ACC112 (cell line): ENCODE results near the gene LRRC70.

Experiments used
- H2AFZ ChIP-seq: fragments of 200-600 bp; sonication (generic); one replicate; pipeline ENCODE4 v1.6.0; 2017; ENCODE audit warnings: antibody characterized with exemption, low read length; ENCODE audit not compliant: unreplicated experiment
- H3K27ac ChIP-seq: fragments of 200-600 bp; sonication (generic); 2 replicates; pipeline ENCODE4 v1.5.1; 2014; ENCODE audit warnings: low read depth, mild to moderate bottlenecking, antibody characterized with exemption, low read length, moderate library complexity
- H3K27me3 ChIP-seq: fragments of 200-600 bp; sonication (generic); 2 replicates; pipeline ENCODE4 v1.6.1; 2014; ENCODE audit warnings: mild to moderate bottlenecking, antibody characterized with exemption, low read length, moderate library complexity, mixed read lengths; ENCODE audit not compliant: insufficient read depth
- H3K36me3 ChIP-seq: fragments of 200-600 bp; sonication (generic); 2 replicates; pipeline ENCODE4 v1.6.1; 2016; ENCODE audit warnings: mild to moderate bottlenecking, antibody characterized with exemption, low read length, moderate library complexity, mixed read lengths; ENCODE audit not compliant: insufficient read depth
- H3K4me1 ChIP-seq: fragments of 200-600 bp; sonication (generic); one replicate; pipeline ENCODE4 v1.6.1; 2016; ENCODE audit warnings: low read length, mixed read lengths; ENCODE audit not compliant: insufficient read depth, unreplicated experiment, control insufficient read depth
- H3K4me3 ChIP-seq: fragments of 200-600 bp; sonication (generic); 2 replicates; pipeline ENCODE4 v1.5.1; 2014; ENCODE audit warnings: mild to moderate bottlenecking, low read depth, low read length
- H3K79me2 ChIP-seq: fragments of 200-600 bp; sonication (generic); one replicate; pipeline ENCODE4 v1.6.0; 2016; ENCODE audit warnings: low read length; ENCODE audit not compliant: control insufficient read depth, unreplicated experiment, insufficient read depth

Gene LRRC70, protein sequence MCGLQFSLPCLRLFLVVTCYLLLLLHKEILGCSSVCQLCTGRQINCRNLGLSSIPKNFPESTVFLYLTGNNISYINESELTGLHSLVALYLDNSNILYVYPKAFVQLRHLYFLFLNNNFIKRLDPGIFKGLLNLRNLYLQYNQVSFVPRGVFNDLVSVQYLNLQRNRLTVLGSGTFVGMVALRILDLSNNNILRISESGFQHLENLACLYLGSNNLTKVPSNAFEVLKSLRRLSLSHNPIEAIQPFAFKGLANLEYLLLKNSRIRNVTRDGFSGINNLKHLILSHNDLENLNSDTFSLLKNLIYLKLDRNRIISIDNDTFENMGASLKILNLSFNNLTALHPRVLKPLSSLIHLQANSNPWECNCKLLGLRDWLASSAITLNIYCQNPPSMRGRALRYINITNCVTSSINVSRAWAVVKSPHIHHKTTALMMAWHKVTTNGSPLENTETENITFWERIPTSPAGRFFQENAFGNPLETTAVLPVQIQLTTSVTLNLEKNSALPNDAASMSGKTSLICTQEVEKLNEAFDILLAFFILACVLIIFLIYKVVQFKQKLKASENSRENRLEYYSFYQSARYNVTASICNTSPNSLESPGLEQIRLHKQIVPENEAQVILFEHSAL

DNA sequence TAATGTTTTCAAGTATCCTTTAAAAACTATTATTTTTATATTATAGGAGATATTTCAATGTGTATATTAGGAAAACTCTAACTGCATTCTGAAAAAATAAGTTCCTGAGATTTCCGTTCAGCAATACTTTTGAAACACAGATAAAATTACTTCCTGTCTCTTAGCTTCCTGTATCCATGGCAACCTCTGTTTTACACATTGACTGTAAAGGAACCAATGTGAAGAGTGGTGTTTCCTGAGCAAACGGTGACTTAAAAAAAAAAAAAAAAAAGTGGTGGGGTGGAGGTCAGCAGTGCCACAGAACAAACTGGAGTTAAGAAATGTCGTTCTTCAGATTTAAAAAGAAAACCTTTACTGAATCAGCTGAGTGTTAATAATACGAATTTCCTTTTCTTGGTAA lies at the start of gene LRRC70:
LRRC70 (plus strand) TSS at position 280 of the 400 bp plus-strand sequence. CDS start 620 bp downstream, outside the sequence.
- no peak within 1 kb of the TSS for H3K4me3 ChIP-seq
- no peaks in the 10 kb centered on the region for H3K27me3 ChIP-seq
- peak within 1 kb of the TSS; percentile 13; the same call in 1 of the 2 replicates for H3K27ac ChIP-seq
- H3K4me1 ChIP-seq: peaks cover 6% of the 10 kb centered on the region
- no peaks in the 10 kb centered on the region for H3K36me3 ChIP-seq
- H3K79me2 ChIP-seq: no peaks in the 10 kb centered on the region
- no peak within 1 kb of the TSS for H2AFZ ChIP-seq

DNA sequence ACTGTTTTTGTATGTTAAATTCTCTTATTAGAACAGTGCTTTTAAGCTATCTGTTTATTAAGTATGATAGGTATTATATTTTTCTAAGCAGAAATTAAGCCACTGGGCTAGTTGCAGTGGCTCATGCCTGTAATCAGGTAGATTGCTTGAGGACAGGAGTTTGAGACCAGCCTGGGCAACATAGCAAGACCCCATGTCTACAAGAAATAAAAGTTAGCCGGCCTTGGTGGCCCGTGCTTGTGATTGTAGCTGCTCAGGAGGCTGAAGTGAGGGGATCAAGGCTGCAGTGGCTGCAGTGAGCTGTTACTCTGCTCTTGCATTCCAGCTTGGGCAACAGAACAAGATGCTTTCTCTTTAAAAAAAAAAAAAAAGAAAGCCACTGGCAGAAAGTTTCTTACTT lies 45.0 kb upstream of the LRRC70 start:
- H3K27ac ChIP-seq: no peak overlapping the region
- no peaks in the 10 kb centered on the region for H3K79me2 ChIP-seq
- no peaks in the 10 kb centered on the region for H3K27me3 ChIP-seq
- no peak overlapping the region for H2AFZ ChIP-seq
- no peak overlapping the region for H3K4me3 ChIP-seq
- no peaks in the 10 kb centered on the region for H3K4me1 ChIP-seq
- peaks cover 9% of the 10 kb centered on the region for H3K36me3 ChIP-seq

DNA sequence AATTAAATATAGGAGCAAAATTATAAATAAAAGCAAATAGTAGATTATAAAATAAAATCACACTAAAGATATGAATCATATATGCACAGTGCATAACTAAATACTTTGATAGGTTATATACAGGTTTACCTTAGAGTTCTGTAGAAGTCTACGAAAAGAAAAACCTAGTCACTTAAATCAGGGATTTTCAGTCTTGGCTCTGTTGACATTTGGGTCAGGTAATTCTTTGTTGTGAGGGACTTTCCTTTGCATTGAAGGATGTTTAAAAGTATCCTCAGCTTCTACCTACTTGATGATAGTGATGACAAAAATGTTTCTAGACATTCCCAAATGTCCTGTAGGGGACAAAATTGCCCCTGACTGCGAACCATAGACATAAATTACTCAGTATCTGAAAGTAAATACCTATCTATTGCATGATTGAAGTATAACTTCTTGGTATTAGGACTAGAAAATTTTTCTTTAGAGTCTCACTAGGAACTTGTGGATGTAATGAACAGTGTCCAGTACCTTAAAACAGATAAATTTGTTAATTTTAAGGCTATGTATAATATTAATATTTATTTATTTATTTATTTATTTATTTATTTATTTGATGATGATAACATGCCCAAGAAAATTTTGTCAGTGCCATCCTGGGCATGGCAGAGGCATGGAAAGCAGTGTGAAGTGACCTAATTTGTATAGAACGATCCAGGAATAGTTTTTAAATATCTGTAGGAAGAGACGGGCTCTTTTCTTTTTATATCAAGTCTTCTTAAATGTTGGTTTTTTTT lies 44.0 kb upstream of the LRRC70 start:
- H3K27me3 ChIP-seq: no peaks in the 10 kb centered on the region
- H3K4me1 ChIP-seq: no peaks in the 10 kb centered on the region
- H2AFZ ChIP-seq: no peak overlapping the region
- H3K79me2 ChIP-seq: no peaks in the 10 kb centered on the region
- H3K27ac ChIP-seq: no peak overlapping the region
- H3K36me3 ChIP-seq: peaks cover 8% of the 10 kb centered on the region
- no peak overlapping the region for H3K4me3 ChIP-seq

DNA sequence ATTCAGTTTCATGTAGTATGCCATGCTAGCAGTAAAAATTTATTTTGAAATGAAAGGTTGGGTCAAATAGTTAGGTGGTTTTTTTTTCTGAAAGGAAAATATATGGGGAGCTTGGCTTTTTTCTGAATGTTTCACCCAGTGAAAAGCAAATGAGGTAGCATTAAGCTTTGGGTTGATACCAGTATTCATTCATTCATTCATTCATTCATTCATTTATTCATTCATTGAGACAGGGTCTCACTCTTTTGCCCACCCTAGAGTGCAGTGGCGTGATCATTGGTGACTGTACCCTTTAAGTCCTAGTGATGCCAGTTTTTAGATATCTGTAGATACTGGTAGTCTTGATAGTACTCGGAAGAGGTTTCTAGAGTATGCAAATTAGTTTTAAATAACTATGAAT lies 42.4 kb upstream of the LRRC70 start:
- Histone ChIP-seq H3K27ac (no peak overlapping the region), H3K79me2 (no peaks in the 10 kb centered on the region), H3K36me3 (peaks cover 5% of the 10 kb centered on the region), H3K4me1 (no peaks in the 10 kb centered on the region), H2AFZ (no peak overlapping the region), H3K4me3 (no peak overlapping the region), H3K27me3 (no peaks in the 10 kb centered on the region)

DNA sequence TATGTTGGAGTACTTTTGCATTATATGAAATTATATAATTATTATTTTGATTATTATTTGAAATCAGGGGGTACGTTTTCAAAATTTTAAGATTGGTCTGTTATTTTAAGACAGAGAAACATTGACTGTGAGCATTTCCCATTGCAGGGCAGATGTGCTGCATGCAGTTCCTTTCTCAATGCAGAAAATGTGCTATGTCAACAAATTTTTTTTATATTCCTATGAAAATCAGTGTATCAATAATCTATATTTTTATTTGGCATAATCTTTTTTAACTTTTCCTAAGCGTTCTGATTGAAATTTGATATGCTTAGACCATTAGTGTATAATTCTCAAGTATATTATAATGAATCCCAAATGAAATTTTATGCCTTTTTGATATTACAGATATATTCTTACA lies 41.8 kb upstream of the LRRC70 start:
- Histone ChIP-seq H3K27me3 (no peaks in the 10 kb centered on the region), H3K36me3 (peaks cover 5% of the 10 kb centered on the region), H3K79me2 (no peaks in the 10 kb centered on the region), H2AFZ (no peak overlapping the region), H3K4me3 (no peak overlapping the region), H3K4me1 (no peaks in the 10 kb centered on the region), H3K27ac (no peak overlapping the region)

DNA sequence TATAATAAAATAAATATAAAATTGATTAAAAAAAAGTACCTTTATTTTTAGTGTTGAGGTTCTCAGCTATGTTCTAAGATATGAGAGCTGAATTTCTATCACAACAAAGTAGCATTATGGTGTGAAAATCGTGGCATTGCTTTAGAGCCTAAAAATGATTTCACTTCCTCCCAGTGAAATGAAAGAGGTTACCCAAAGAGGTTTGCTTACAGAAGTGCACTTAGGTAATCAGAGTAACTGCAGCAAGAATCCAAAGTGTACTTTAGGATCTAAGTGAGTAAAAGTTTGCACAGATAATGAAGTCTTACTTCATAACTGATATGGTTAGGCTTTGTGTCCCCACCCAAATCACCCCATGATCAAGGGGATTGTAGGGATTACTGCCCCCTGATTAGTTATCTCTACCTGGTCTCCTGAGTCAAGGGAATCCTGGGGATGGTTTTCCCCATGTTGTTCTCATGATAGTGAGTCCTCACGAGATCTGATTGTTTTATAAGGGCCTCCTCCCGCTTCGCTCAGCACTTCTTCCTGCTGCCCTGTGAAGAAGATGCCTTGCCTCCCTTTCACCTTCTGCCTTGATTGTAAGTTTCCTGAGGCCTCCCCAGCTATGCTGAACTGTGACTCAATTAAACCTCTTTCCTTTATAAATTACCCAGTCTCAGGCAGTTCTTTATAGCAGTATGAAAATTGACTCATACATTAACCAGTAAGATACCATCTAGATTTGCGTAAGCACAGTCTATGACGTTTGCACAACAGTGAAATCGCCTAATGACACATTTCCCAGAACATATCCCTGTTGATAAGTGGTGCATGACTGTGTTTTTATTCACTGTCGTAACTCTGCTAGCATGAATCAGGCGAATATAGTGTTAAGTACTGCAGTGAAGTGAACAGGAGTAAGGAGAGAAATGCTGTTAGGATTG lies 40.3 kb upstream of the LRRC70 start:
- no peak overlapping the region for H3K4me3 ChIP-seq
- H3K4me1 ChIP-seq: no peaks in the 10 kb centered on the region
- H3K36me3 ChIP-seq: peaks cover 13% of the 10 kb centered on the region
- no peaks in the 10 kb centered on the region for H3K27me3 ChIP-seq
- H3K79me2 ChIP-seq: no peaks in the 10 kb centered on the region
- peak overlapping the region; percentile 78 for H3K27ac ChIP-seq
- H2AFZ ChIP-seq: no peak overlapping the region

DNA sequence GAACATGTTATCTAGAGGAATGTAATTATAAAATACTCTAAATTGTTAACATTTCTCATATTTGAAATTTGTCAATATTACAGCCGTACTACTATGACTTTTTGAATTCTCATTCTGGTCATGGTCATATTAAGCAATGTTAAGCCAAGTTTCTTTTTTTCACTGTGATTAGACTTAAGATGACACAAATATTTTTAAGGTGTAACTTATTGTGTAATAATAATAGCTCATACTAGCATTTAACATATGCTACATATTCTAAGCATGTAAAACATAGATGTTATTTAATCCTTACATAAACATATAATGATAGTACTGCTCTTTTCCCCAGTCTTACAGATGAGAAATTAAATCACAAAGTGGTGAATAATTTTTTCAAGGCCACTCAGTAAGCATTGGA lies 35.9 kb upstream of the LRRC70 start:
- Histone ChIP-seq H3K27ac (no peak overlapping the region), H3K79me2 (no peaks in the 10 kb centered on the region), H2AFZ (no peak overlapping the region), H3K27me3 (no peaks in the 10 kb centered on the region), H3K36me3 (peaks cover 13% of the 10 kb centered on the region), H3K4me1 (no peaks in the 10 kb centered on the region), H3K4me3 (no peak overlapping the region)

DNA sequence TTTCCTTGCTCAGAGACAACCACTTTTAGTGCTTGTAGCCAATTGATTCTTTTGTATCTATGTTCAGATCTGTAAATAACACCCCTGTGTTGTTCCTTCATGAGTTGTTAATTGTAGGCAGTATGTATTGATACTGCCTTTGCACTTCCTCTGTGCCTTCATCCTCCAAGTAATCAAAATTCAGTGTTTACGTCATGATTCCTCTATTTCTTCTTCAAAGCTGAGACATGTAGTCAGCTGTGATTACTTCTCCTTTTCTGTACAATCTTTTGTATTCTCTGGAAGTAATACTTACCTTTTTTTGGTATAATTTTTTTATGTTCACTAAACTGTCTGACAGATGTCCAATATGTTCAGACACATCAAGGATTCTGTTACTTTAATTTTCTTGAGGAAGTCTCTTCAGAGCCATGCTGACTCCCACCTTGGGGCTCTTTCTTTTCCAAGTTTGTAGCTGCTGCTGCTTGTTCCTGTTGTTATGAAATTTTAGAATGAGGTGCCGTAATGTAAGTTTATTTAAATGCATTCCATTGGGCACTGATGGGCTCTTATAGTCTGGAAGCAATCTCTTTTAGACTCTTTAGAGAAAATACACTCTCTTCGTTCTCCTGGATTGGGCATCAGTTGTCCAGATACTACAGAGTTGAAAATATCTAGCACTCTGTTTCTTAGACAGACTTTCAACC lies 30.5 kb upstream of the LRRC70 start:
- H3K79me2 ChIP-seq: no peaks in the 10 kb centered on the region
- H3K4me1 ChIP-seq: no peaks in the 10 kb centered on the region
- no peak overlapping the region for H2AFZ ChIP-seq
- H3K4me3 ChIP-seq: no peak overlapping the region
- H3K27me3 ChIP-seq: no peaks in the 10 kb centered on the region
- no peak overlapping the region for H3K27ac ChIP-seq
- peaks cover under 1% of the 10 kb centered on the region for H3K36me3 ChIP-seq

DNA sequence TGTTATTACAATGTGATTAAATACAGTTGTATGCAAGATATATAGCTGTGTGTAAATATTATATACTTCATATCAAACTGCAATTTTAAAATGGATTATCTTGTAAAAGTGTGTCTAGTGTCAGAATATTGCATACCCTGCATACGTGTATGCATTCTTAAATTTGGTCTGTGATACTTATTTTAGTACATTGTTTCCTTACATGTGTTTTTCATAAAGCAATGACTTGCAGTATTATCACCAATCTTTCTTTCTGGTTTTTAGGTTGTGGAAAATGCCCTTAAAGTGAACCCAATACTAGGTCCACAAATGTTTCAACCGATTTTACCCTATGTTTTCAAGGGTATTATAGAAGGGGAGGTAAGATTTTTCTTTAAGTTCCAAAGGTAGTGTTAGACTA lies 28.5 kb upstream of the LRRC70 start:
- Histone ChIP-seq H2AFZ (no peak overlapping the region), H3K27ac (no peak overlapping the region), H3K79me2 (no peaks in the 10 kb centered on the region), H3K4me3 (no peak overlapping the region), H3K4me1 (no peaks in the 10 kb centered on the region), H3K36me3 (peaks cover 2% of the 10 kb centered on the region; the same call in 1 of the 2 replicates), H3K27me3 (no peaks in the 10 kb centered on the region)
